Nephron progenitor cell (in vitro differentiated cells): ENCODE results near the gene C4A.

Experiments
- DNase-seq: peaks from one replicate; pipeline ENCODE4 v3.0.0; 2021
- H3K27ac Mint-ChIP-seq: 2 replicates; pipeline ENCODE4 v1.8.0; 2021; ENCODE audit warnings: mild to moderate bottlenecking, moderate library complexity, mixed read lengths
- H3K27me3 Mint-ChIP-seq: 2 replicates; pipeline ENCODE4 v1.8.0; 2021; ENCODE audit warnings: mild to moderate bottlenecking, low read depth, mixed read lengths; ENCODE audit not compliant: poor library complexity
- H3K36me3 Mint-ChIP-seq: 2 replicates; pipeline ENCODE4 v1.8.0; 2021; ENCODE audit warnings: low read depth, mixed read lengths
- H3K4me1 Mint-ChIP-seq: 2 replicates; pipeline ENCODE4 v1.8.0; 2021; ENCODE audit warnings: mixed read lengths
- H3K4me3 Mint-ChIP-seq: 2 replicates; pipeline ENCODE4 v1.8.0; 2021; ENCODE audit warnings: mild to moderate bottlenecking, moderate library complexity, mixed read lengths
- H3K9me3 Mint-ChIP-seq: 2 replicates; pipeline ENCODE4 v1.8.0; 2021; ENCODE audit warnings: mild to moderate bottlenecking, moderate library complexity, mixed read lengths
- CTCF ChIP-seq: fragments of 200-600 bp; sonication (generic); IDR thresholded peaks from 2 replicates; pipeline ENCODE4 v1.5.0; 2021; ENCODE audit warnings: antibody characterized with exemption

The C4A gene

GRCh38 chr6:31948306-31948705 is 33.6 kb upstream of the C4A start:
- peaks cover 9% of the 10 kb centered on the region for H3K27me3 Mint-ChIP-seq
- TF ChIP-seq CTCF, result no peak
- peaks cover 18% of the 10 kb centered on the region for H3K4me1 Mint-ChIP-seq
- H3K27ac Mint-ChIP-seq, result no peak overlapping the region
- no peak for DNase-seq
- no peak overlapping the region for H3K4me3 Mint-ChIP-seq
- peaks cover 11% of the 10 kb centered on the region for H3K36me3 Mint-ChIP-seq
- H3K9me3 Mint-ChIP-seq, result no peaks in the 10 kb centered on the region

GRCh38 chr6:31948753-31949413 is 33.0 kb upstream of the C4A start:
- Mint-ChIP-seq H3K4me3 (no peak overlapping the region), H3K27ac (peak overlapping the region; percentile 14)

GRCh38 chr6:31949926-31950548 is 31.8 kb upstream of the C4A start:
- Mint-ChIP-seq H3K9me3 (no peaks in the 10 kb centered on the region), H3K27me3 (peaks cover 9% of the 10 kb centered on the region)

More at GRCh38 chr6:31948753-31949413, 33.0 kb upstream of the C4A start:
- no peak for DNase-seq
- no peak for TF ChIP-seq CTCF
- H3K36me3 Mint-ChIP-seq, result peaks cover 17% of the 10 kb centered on the region
- H3K9me3 Mint-ChIP-seq, result no peaks in the 10 kb centered on the region
- H3K4me1 Mint-ChIP-seq, result peaks cover 18% of the 10 kb centered on the region
- H3K27me3 Mint-ChIP-seq, result peaks cover 9% of the 10 kb centered on the region

GRCh38 chr6:31952140-31952805 is 29.6 kb upstream of the C4A start:
- no peak overlapping the region for H3K4me3 Mint-ChIP-seq
- peaks cover 44% of the 10 kb centered on the region for H3K36me3 Mint-ChIP-seq
- DNase-seq, result peak; percentile 74
- TF ChIP-seq CTCF, result peak; percentile 69
- peaks cover 3% of the 10 kb centered on the region for H3K27me3 Mint-ChIP-seq
- H3K9me3 Mint-ChIP-seq, result no peaks in the 10 kb centered on the region
- H3K4me1 Mint-ChIP-seq, result peaks cover 14% of the 10 kb centered on the region
- peak overlapping the region; percentile 24 for H3K27ac Mint-ChIP-seq

More at GRCh38 chr6:31949926-31950548, 31.8 kb upstream of the C4A start:
- H3K27ac Mint-ChIP-seq, result peak overlapping the region; percentile 43
- H3K4me3 Mint-ChIP-seq, result no peak overlapping the region
- H3K4me1 Mint-ChIP-seq, result peaks cover 18% of the 10 kb centered on the region
- H3K36me3 Mint-ChIP-seq, result peaks cover 27% of the 10 kb centered on the region
- no peak for TF ChIP-seq CTCF
- DNase-seq, result no peak

GRCh38 chr6:31952890-31953289 is 29.0 kb upstream of the C4A start:
- TF ChIP-seq CTCF, result no peak
- Mint-ChIP-seq H3K9me3 (no peaks in the 10 kb centered on the region), H3K36me3 (peaks cover 46% of the 10 kb centered on the region), H3K27ac (peak overlapping the region; percentile 24), H3K4me1 (peaks cover 15% of the 10 kb centered on the region), H3K4me3 (no peak overlapping the region), H3K27me3 (peaks cover 3% of the 10 kb centered on the region)
- no peak for DNase-seq
